ENCODE measurements around the gene RPTOR. TPM values are rescaled to one million over a fixed set of nuclear protein-coding genes. Genes with fewer than 3 reads are reported as not detected.

RPTOR gene
- total RNA-seq, 2 experiments from 2014 or later: 60.0 to 67.2 TPM

Other genes starting within 250 kb of the RPTOR start
- gene ENDOV, start 129.7 kb upstream of the RPTOR start, total RNA-seq: 10 to 100 TPM; 11.9 to 15.2 TPM
- under 1 TPM; 0.48 to 0.51 TPM for gene NPTX1, start 68.2 kb upstream of the RPTOR start, total RNA-seq

Measured in activated CD8-positive, alpha-beta memory T cell treated with anti-CD3 and anti-CD28 coated beads for 36 hours (primary cell).